Esophagus mucosa (tissue), 1 donor: Measurements from ENCODE around the gene CRAT. TPM values are rescaled to one million over a fixed set of nuclear protein-coding genes. Genes with fewer than 3 reads are reported as not detected.

ENCODE experiments used
- ATAC-seq: fragments of 200-7000 bp; cut with Tn5 transposase; one replicate; pipeline ENCODE4 v1.9.1; 2020
- total RNA-seq: library from RNA; stranded (reverse); gene quantifications from one replicate; pipeline ENCODE4 v1.2.4, GENCODE V29; 2023
- donor health status: DM: yes; HTN: yes; CAD: no.

Gene CRAT
- total RNA-seq, 1 donor from 2014 or later = 33.4 TPM

GRCh38 chr9:129109952-129110739 is 447 bp downstream of the CRAT start:
- no peak for ATAC-seq

GRCh38 chr9:129109537-129109903 is 1.1 kb downstream of the CRAT start:
- ATAC-seq = peak; percentile 55

GRCh38 chr9:129108805-129109536 is 1.6 kb downstream of the CRAT start:
- no peak for ATAC-seq

GRCh38 chr9:129108083-129108804 is 2.3 kb downstream of the CRAT start:
- ATAC-seq = no peak

- ATAC-seq = no peak
Observed at GRCh38 chr9:129107651-129108050, 2.9 kb downstream of the CRAT start.

GRCh38 chr9:129105857-129106694 is 4.5 kb downstream of the CRAT start:
- ATAC-seq = no peak

- no peak for ATAC-seq
Observed at GRCh38 chr9:129104051-129104450, 6.5 kb downstream of the CRAT start.

- ATAC-seq = no peak
Observed at GRCh38 chr9:129103595-129103965, 7.0 kb downstream of the CRAT start.

GRCh38 chr9:129102791-129103594 is 7.6 kb downstream of the CRAT start:
- peak; percentile 79 for ATAC-seq

GRCh38 chr9:129102095-129102525 is 8.5 kb downstream of the CRAT start:
- no peak for ATAC-seq

GRCh38 chr9:129101279-129101678 is 9.3 kb downstream of the CRAT start:
- ATAC-seq = no peak

- ATAC-seq = peak; percentile 8
Observed at GRCh38 chr9:129100383-129101169, 10.0 kb downstream of the CRAT start.

GRCh38 chr9:129098328-129098727 is 12.3 kb downstream of the CRAT start:
- no peak for ATAC-seq

GRCh38 chr9:129097671-129098306 is 12.8 kb downstream of the CRAT start:
- no peak for ATAC-seq

GRCh38 chr9:129095908-129096307 is 14.7 kb downstream of the CRAT start:
- no peak for ATAC-seq

- no peak for ATAC-seq
Observed at GRCh38 chr9:129095170-129095667, 15.4 kb downstream of the CRAT start.

- ATAC-seq = no peak
Observed at GRCh38 chr9:129094387-129095169, 16.0 kb downstream of the CRAT start.

GRCh38 chr9:129093602-129094386 is 16.8 kb downstream of the CRAT start:
- no peak for ATAC-seq
